Measurements from ENCODE around the gene MYO5B. TPM values are rescaled to one million over a fixed set of nuclear protein-coding genes. Genes with fewer than 3 reads are reported as not detected.

MYO5B gene
- total and polyA plus RNA-seq, 8 donors = 6.2 to 25.3 (median 12.6) TPM

DNA sequence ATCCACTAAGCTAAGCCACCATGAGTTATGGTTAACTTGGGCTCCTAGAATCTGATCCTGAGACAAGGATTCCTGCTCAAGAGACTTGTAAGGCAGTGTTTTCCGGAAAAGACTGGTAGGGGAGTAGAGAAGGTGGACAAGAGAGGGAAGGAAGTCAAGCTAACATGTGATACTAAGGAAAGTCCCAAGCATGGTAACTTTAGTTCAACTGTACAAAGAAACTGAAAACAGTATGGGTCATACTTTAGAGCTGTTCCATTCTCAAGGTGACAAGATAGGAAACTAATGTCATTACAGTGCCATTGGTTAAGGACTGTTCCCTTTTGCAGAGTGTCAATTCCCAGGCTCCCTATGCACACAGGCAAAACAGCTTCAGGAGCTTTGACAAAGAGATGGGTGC, 5.8 kb downstream of the MYO5B start:
- Histone ChIP-seq H3K4me3 (no peak overlapping the region), H3K4me1 (no peaks in the 10 kb centered on the region), H3K36me3 (no peaks in the 10 kb centered on the region), H3K27me3 (no peaks in the 10 kb centered on the region), H3K27ac (no peak overlapping the region), H3K9me3 (no peaks in the 10 kb centered on the region)
- intact Hi-C loops (cut with DNase I) = no loop called here
- ATAC-seq (no peak), FAIRE-seq (no peak), DNase-seq (no peak)
- 91 to 93% methylated on average over 1 of the region's 1 CpG for WGBS, 2 donors
- TF ChIP-seq, protein P1, sequence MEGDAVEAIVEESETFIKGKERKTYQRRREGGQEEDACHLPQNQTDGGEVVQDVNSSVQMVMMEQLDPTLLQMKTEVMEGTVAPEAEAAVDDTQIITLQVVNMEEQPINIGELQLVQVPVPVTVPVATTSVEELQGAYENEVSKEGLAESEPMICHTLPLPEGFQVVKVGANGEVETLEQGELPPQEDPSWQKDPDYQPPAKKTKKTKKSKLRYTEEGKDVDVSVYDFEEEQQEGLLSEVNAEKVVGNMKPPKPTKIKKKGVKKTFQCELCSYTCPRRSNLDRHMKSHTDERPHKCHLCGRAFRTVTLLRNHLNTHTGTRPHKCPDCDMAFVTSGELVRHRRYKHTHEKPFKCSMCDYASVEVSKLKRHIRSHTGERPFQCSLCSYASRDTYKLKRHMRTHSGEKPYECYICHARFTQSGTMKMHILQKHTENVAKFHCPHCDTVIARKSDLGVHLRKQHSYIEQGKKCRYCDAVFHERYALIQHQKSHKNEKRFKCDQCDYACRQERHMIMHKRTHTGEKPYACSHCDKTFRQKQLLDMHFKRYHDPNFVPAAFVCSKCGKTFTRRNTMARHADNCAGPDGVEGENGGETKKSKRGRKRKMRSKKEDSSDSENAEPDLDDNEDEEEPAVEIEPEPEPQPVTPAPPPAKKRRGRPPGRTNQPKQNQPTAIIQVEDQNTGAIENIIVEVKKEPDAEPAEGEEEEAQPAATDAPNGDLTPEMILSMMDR (IDR thresholded peaks at IDR 0.05) = no peak

DNA sequence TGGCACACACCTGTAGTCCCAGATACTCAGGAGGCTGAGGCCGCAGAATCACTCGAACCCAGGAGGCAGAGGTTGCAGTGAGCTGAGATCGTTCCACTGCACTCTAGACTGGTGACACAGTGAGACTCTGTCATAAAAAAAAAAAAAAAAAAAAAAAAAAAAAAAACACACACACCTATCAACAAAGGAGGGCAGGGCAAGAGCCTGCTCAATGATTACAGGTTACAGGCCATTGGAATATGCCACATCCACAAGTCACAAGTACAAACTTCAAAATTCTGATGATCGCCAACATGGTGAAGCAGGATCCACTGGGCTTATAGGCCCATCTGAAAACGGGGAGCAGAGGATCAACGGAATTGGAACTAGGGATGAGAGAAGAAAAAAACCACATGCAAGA, 6.3 kb downstream of the MYO5B start:
- intact Hi-C loops (cut with DNase I) = no loop called here
- FAIRE-seq (no peak), DNase-seq (no peak), ATAC-seq (no peak)
- TF ChIP-seq, protein P1 (IDR thresholded peaks at IDR 0.05) = no peak
- H3K27me3 ChIP-seq = no peaks in the 10 kb centered on the region
- H3K4me1 ChIP-seq = no peaks in the 10 kb centered on the region
- no peaks in the 10 kb centered on the region for H3K36me3 ChIP-seq
- 87 to 97% methylated on average over 6 of the region's 6 CpGs for WGBS, 2 donors
- H3K9me3 ChIP-seq = no peaks in the 10 kb centered on the region
- H3K27ac ChIP-seq = no peak overlapping the region
- H3K4me3 ChIP-seq = no peak overlapping the region

DNA sequence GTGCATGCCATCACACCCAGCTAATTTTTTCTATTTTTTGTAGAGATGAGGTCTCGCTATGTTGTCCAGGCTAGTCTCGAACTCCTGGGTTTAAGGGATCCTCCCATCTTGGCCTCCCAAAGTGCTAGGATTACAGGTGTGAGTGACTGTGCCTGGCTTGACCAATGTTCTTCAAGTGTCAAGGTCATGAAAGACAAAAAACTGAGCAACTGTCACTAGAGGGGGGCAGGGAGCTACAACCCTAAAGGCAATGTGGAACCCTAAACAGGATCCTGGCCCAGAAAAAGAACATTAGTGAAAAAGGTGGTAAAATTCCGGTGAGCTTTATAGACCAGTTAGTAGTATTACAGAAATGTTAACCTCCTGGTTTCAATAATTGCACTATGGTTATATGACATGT, 7.3 kb downstream of the MYO5B start:
- no peak overlapping the region for H3K4me3 ChIP-seq
- WGBS, 2 donors = 91 to 94% methylated on average over 3 of the region's 3 CpGs
- H3K9me3 ChIP-seq = no peaks in the 10 kb centered on the region
- H3K4me1 ChIP-seq = no peaks in the 10 kb centered on the region
- H3K36me3 ChIP-seq = no peaks in the 10 kb centered on the region
- intact Hi-C loops (cut with DNase I) = no loop called here
- TF ChIP-seq, protein P1 (IDR thresholded peaks at IDR 0.05) = no peak
- ATAC-seq (no peak), DNase-seq (no peak), FAIRE-seq (no peak)
- H3K27ac ChIP-seq = no peak overlapping the region
- no peaks in the 10 kb centered on the region for H3K27me3 ChIP-seq

DNA sequence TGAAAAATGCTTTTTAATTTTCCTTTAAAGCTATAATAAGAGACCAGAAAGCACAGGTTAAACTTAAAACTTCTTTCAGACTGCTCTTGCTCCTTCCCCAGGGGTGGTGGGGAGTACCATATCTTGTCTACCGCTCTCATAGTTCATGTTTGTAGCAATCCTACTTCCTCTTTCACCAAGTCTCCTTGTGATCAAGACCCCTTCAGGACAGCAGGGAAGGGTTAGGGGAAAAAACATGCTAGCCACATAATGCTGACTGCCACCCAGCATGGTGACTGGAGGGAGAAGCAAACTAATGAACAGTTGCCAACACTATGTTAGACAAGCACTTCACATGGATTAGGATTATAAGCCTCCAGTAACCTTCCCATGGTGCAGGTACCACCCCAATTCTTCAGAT, 8.6 kb downstream of the MYO5B start:
- H3K4me3 ChIP-seq = no peak overlapping the region
- no peaks in the 10 kb centered on the region for H3K9me3 ChIP-seq
- TF ChIP-seq, protein P1 (IDR thresholded peaks at IDR 0.05) = no peak
- intact Hi-C loops (cut with DNase I) = no loop called here
- no peak for DNase-seq
- H3K27ac ChIP-seq = no peak overlapping the region
- no peaks in the 10 kb centered on the region for H3K27me3 ChIP-seq
- no peak for FAIRE-seq
- H3K36me3 ChIP-seq = no peaks in the 10 kb centered on the region
- WGBS, 2 donors = 87 to 94% methylated on average over 1 of the region's 1 CpG
- ATAC-seq = no peak
- H3K4me1 ChIP-seq = no peaks in the 10 kb centered on the region

DNA sequence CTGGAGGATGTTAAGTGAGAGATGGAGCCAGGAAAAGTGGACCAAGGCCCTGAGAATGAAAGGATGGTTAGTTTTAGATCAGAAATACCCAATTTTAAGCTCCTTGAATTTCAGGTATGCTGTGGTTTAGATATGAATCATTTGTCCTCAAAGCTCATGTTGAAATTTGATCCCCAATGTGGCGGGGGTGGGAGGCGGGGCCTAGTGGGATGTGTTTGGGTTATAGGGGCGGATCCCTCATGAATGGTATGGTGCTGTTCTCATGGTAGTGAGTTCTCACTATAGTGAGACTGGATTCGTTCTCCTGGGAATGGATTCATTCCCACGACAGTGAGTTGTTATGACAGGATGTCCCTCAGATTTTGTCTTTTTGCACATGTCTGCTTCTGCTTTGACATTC, 11.4 kb downstream of the MYO5B start:
- 92 to 93% methylated on average over 5 of the region's 5 CpGs for WGBS, 2 donors
- Histone ChIP-seq H3K36me3 (no peaks in the 10 kb centered on the region), H3K27ac (no peak overlapping the region), H3K9me3 (no peaks in the 10 kb centered on the region), H3K4me3 (no peak overlapping the region), H3K27me3 (no peaks in the 10 kb centered on the region), H3K4me1 (no peaks in the 10 kb centered on the region)
- TF ChIP-seq, protein P1 (IDR thresholded peaks at IDR 0.05) = no peak
- intact Hi-C loops (cut with DNase I) = no loop called here
- no peak for DNase-seq
- ATAC-seq = no peak
- no peak for FAIRE-seq
